WERI-Rb-1 (cell line): ENCODE data around the gene USP9Y.
"Not testable (repeated sequence)": the region's sequence is repeated elsewhere in the genome, so short reads cannot be mapped to it uniquely, and the experiment has no call there.

Source experiments
- DNase-seq: peaks from one replicate; pipeline ENCODE4 v3.0.0-alpha.2; 2020
- H3K27ac ChIP-seq: fragments of 250-450 bp; sonication (Bioruptor Pico); 2 replicates; pipeline ENCODE4 v1.5.1; 2020; ENCODE audit warnings: mild to moderate bottlenecking, moderate library complexity
- H3K27me3 ChIP-seq: fragments of 250-450 bp; sonication (Bioruptor Pico); 2 replicates; pipeline ENCODE4 v1.5.1; 2021; ENCODE audit warnings: mild to moderate bottlenecking, low read depth, moderate library complexity; ENCODE audit not compliant: insufficient read depth, severe bottlenecking
- H3K36me3 ChIP-seq: fragments of 250-450 bp; sonication (Bioruptor Pico); 2 replicates; pipeline ENCODE4 v1.5.1; 2020; ENCODE audit warnings: mild to moderate bottlenecking, moderate library complexity
- H3K4me3 ChIP-seq: 2 replicates; pipeline ENCODE4 v1.5.1; 2011; ENCODE audit warnings: low read depth, mild to moderate bottlenecking, control low read depth, low read length
- H3K9me3 ChIP-seq: fragments of 250-450 bp; sonication (Bioruptor Pico); 2 replicates; pipeline ENCODE4 v1.5.1; 2021; ENCODE audit warnings: mild to moderate bottlenecking, moderate library complexity; ENCODE audit not compliant: severe bottlenecking
- CTCF ChIP-seq: IDR thresholded peaks from 2 replicates; pipeline ENCODE4 v1.5.1; 2011; ENCODE audit warnings: low read depth, mild to moderate bottlenecking, control low read depth, inconsistent platforms, low read length

USP9Y gene

GRCh38 chrY:12701181-12701695 is at the start of gene USP9Y:
USP9Y (plus strand) TSS chrY:12701231; CDS start chrY:12709448, 8,217 bp downstream.
- Histone ChIP-seq H3K27ac (no peak within 1 kb of the TSS), H3K27me3 (no peaks in the 10 kb centered on the region), H3K4me3 (no peak within 1 kb of the TSS), H3K9me3 (no peaks in the 10 kb centered on the region), H3K36me3 (no peaks in the 10 kb centered on the region)
- no peak for DNase-seq
- no peak for TF ChIP-seq CTCF

GRCh38 chrY:12651621-12652036 is 49.4 kb upstream of the USP9Y start:
- no peaks in the 10 kb centered on the region for H3K27me3 ChIP-seq
- H3K9me3 ChIP-seq: no peaks in the 10 kb centered on the region
- no peak for DNase-seq
- no peak overlapping the region for H3K27ac ChIP-seq
- no peak for TF ChIP-seq CTCF
- no peaks in the 10 kb centered on the region for H3K36me3 ChIP-seq
- no peak overlapping the region for H3K4me3 ChIP-seq

- Histone ChIP-seq H3K27ac (no peak overlapping the region), H3K27me3 (no peaks in the 10 kb centered on the region), H3K9me3 (no peaks in the 10 kb centered on the region), H3K36me3 (no peaks in the 10 kb centered on the region), H3K4me3 (no peak overlapping the region)
- no peak for TF ChIP-seq CTCF
- no peak for DNase-seq
These were observed 39.0 kb upstream of the USP9Y start for GRCh38 chrY:12661745-12662681.

GRCh38 chrY:12662745-12663591 is 38.1 kb upstream of the USP9Y start:
- H3K27me3 ChIP-seq: no peaks in the 10 kb centered on the region
- no peak for TF ChIP-seq CTCF
- no peaks in the 10 kb centered on the region for H3K9me3 ChIP-seq
- no peak for DNase-seq
- no peaks in the 10 kb centered on the region for H3K36me3 ChIP-seq
- H3K4me3 ChIP-seq: no peak overlapping the region
- no peak overlapping the region for H3K27ac ChIP-seq

- H3K27ac ChIP-seq, H3K9me3 ChIP-seq, DNase-seq, H3K4me3 ChIP-seq, H3K27me3 ChIP-seq, H3K36me3 ChIP-seq: not testable (repeated sequence)
These were observed 37.2 kb upstream of the USP9Y start for GRCh38 chrY:12663845-12664244.

- no peak for TF ChIP-seq CTCF
- Histone ChIP-seq H3K9me3 (no peaks in the 10 kb centered on the region), H3K27ac (no peak overlapping the region), H3K4me3 (no peak overlapping the region), H3K36me3 (no peaks in the 10 kb centered on the region), H3K27me3 (no peaks in the 10 kb centered on the region)
- DNase-seq: no peak
These were observed 22.9 kb upstream of the USP9Y start for GRCh38 chrY:12678111-12678510.
